GM21360 (cell line): Measurements from ENCODE around the gene CD300C.
"Not testable (repeated sequence)": the region's sequence is repeated elsewhere in the genome, so short reads cannot be mapped to it uniquely, and the experiment has no call there.

Experiments used
- ATAC-seq: cut with Tn5 transposase; IDR thresholded peaks from one replicate; pipeline ENCODE4 v1.9.1; 2021; ENCODE audit warnings: mild to moderate bottlenecking, moderate library complexity; ENCODE audit not compliant: unreplicated experiment

CD300C gene

GRCh38 chr17:74536890-74537289 lies 9.0 kb downstream of the CD300C start:
- no peak for ATAC-seq

GRCh38 chr17:74532115-74532514 lies 13.8 kb downstream of the CD300C start:
- no peak for ATAC-seq

- ATAC-seq, result no peak
Measured at GRCh38 chr17:74531231-74531761, 14.6 kb downstream of the CD300C start, which contains the start of gene CD300LB. Gene CD300LB, minus strand, starts transcription at chr17:74531475. Its CDS starts 125 bp downstream, at chr17:74531350.

- ATAC-seq, result no peak
Measured at GRCh38 chr17:74530831-74531150, 15.1 kb downstream of the CD300C start.

- no peak for ATAC-seq
Measured at GRCh38 chr17:74529243-74529642, 16.7 kb downstream of the CD300C start.

GRCh38 chr17:74528491-74529199 lies 17.3 kb downstream of the CD300C start:
- ATAC-seq, result peak; percentile 83

GRCh38 chr17:74527756-74528155 lies 18.2 kb downstream of the CD300C start:
- ATAC-seq, result no peak

GRCh38 chr17:74527081-74527480 lies 18.8 kb downstream of the CD300C start:
- no peak for ATAC-seq

GRCh38 chr17:74526681-74527080 lies 19.2 kb downstream of the CD300C start:
- no peak for ATAC-seq

GRCh38 chr17:74525781-74526288 lies 20.1 kb downstream of the CD300C start:
- ATAC-seq, result no peak

- no peak for ATAC-seq
Measured at GRCh38 chr17:74525465-74525725, 20.5 kb downstream of the CD300C start.

GRCh38 chr17:74524653-74525464 lies 21.1 kb downstream of the CD300C start:
- no peak for ATAC-seq

GRCh38 chr17:74523308-74523707 lies 22.6 kb downstream of the CD300C start:
- no peak for ATAC-seq

GRCh38 chr17:74522381-74523105 lies 23.4 kb downstream of the CD300C start:
- ATAC-seq, result no peak

- ATAC-seq, result no peak
Measured at GRCh38 chr17:74521701-74522201, 24.2 kb downstream of the CD300C start.

GRCh38 chr17:74520790-74521480 lies 25.0 kb downstream of the CD300C start:
- no peak for ATAC-seq

- ATAC-seq, result no peak
Measured at GRCh38 chr17:74520016-74520434, 25.9 kb downstream of the CD300C start.

- ATAC-seq, result not testable (repeated sequence)
Measured at GRCh38 chr17:74518413-74518981, 27.4 kb downstream of the CD300C start.

GRCh38 chr17:74516561-74517328 lies 29.2 kb downstream of the CD300C start:
- ATAC-seq, result no peak
